K562 (cell line): ENCODE measurements around the gene TDRD12.

ENCODE experiments used
- ATF7 ChIP-seq: fragments of 450-650 bp; IDR thresholded peaks from 2 replicates; pipeline ENCODE4 v1.7.1; 2014; ENCODE audit warnings: mild to moderate bottlenecking, moderate library complexity
- CEBPB ChIP-seq: fragments of 450-650 bp; IDR thresholded peaks from 2 replicates; pipeline ENCODE4 v1.6.1; 2016; ENCODE audit warnings: missing genetic modification characterization, missing compliant biosample characterization
- E2F1 ChIP-seq: sonication (generic); formaldehyde crosslinking; IDR thresholded peaks from 2 replicates; pipeline ENCODE4 v1.8.1; 2023; ENCODE audit warnings: mild to moderate bottlenecking, missing genetic modification reagents, moderate library complexity
- ILK ChIP-seq: fragments of 450-650 bp; IDR thresholded peaks from 2 replicates; pipeline ENCODE4 v1.6.1; 2016; ENCODE audit warnings: missing genetic modification characterization, low read depth, mild to moderate bottlenecking, missing compliant biosample characterization, moderate library complexity, borderline replicate concordance
- NR2C1 ChIP-seq, 2 experiments: fragments of 450-650 bp; IDR thresholded peaks; 2 replicates each; pipeline ENCODE4 v1.6.1; 2017; ENCODE audit warnings: mild to moderate bottlenecking in 2 of 2, antibody characterized with exemption in 1 of 2, inconsistent platforms in 1 of 2, missing compliant biosample characterization in 1 of 2, missing genetic modification characterization in 1 of 2
- POLR2AphosphoS5 ChIP-seq: IDR thresholded peaks from 2 replicates; pipeline ENCODE4 v1.6.1; 2011; ENCODE audit warnings: mild to moderate bottlenecking, low read depth, low read length, moderate library complexity; ENCODE audit not compliant: control insufficient read depth, insufficient read depth
- SIN3A ChIP-seq, 2 experiments: fragments of 150-350 bp in 1 of 2; IDR thresholded peaks; 2 replicates each; pipeline ENCODE4 v1.6.1; 2011 to 2016; ENCODE audit warnings: borderline replicate concordance in 2 of 2, low read depth in 2 of 2, low read length in 2 of 2, mild to moderate bottlenecking in 2 of 2, moderate library complexity in 2 of 2; ENCODE audit not compliant: control insufficient read depth in 1 of 2
- SMAD3 ChIP-seq: fragments of 450-650 bp; formaldehyde crosslinking; conservative IDR thresholded peaks from 2 replicates; pipeline ENCODE4 v1.4.0; 2020; ENCODE audit warnings: mild to moderate bottlenecking
- ZNF436 ChIP-seq: fragments of 250-450, 450-650 bp; sonication (Bioruptor Pico); formaldehyde crosslinking; IDR thresholded peaks from 2 replicates; pipeline ENCODE4 v1.7.0; 2020; ENCODE audit warnings: mild to moderate bottlenecking
- ZNF655 ChIP-seq: fragments of 250-450 bp; sonication (Bioruptor Pico); IDR thresholded peaks from 2 replicates; pipeline ENCODE4 v1.5.0; 2021
- ZNF740 ChIP-seq, 3 experiments: fragments of 200-800 bp in 1 of 3; sonication (Bioruptor generic) in 1 of 3; sonication (generic) in 1 of 3; formaldehyde crosslinking in 1 of 3; IDR thresholded peaks; 2 replicates each; pipeline versions ENCODE4 v1.6.1 to v1.8.0; 2016 to 2022; ENCODE audit warnings: mild to moderate bottlenecking in 2 of 3, missing compliant biosample characterization in 2 of 3, missing genetic modification characterization in 2 of 3, missing genetic modification reagents in 1 of 3
- TF ChIP-seq, protein P1 (sequence below), 3 experiments: IDR thresholded peaks in 2 of 3; conservative IDR thresholded peaks in 1 of 3; 2 replicates each; pipeline ENCODE4 v1.5.1; 2011 to 2012; ENCODE audit warnings: low read length in 3 of 3, mild to moderate bottlenecking in 3 of 3, control low read depth in 2 of 3, improper control_type of control experiment in 1 of 3, inconsistent platforms in 1 of 3, low read depth in 1 of 3, mixed read lengths in 1 of 3, moderate library complexity in 1 of 3; ENCODE audit not compliant: insufficient read depth in 2 of 3
- TF ChIP-seq, protein P2 (sequence below): fragments of 450-650 bp; IDR thresholded peaks from 2 replicates; pipeline ENCODE4 v1.6.1; 2016
- TF ChIP-seq, protein P3 (sequence below): fragments of 450-650 bp; IDR thresholded peaks from 2 replicates; pipeline ENCODE4 v1.6.1; 2018; ENCODE audit not compliant: partially characterized antibody

- no peak for TF ChIP-seq CEBPB
- no peak for TF ChIP-seq ZNF655 (CRISPR knock-in tag)
- TF ChIP-seq, protein P1, sequence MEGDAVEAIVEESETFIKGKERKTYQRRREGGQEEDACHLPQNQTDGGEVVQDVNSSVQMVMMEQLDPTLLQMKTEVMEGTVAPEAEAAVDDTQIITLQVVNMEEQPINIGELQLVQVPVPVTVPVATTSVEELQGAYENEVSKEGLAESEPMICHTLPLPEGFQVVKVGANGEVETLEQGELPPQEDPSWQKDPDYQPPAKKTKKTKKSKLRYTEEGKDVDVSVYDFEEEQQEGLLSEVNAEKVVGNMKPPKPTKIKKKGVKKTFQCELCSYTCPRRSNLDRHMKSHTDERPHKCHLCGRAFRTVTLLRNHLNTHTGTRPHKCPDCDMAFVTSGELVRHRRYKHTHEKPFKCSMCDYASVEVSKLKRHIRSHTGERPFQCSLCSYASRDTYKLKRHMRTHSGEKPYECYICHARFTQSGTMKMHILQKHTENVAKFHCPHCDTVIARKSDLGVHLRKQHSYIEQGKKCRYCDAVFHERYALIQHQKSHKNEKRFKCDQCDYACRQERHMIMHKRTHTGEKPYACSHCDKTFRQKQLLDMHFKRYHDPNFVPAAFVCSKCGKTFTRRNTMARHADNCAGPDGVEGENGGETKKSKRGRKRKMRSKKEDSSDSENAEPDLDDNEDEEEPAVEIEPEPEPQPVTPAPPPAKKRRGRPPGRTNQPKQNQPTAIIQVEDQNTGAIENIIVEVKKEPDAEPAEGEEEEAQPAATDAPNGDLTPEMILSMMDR (IDR thresholded peaks at IDR 0.05 in 2 of 3, conservative IDR thresholded peaks at IDR 0.05 in 1 of 3; ENCODE audit: insufficient read depth in 2 of 3, low read depth in 1 of 3, low read length in 3 of 3) = no peak
- TF ChIP-seq, protein P2, sequence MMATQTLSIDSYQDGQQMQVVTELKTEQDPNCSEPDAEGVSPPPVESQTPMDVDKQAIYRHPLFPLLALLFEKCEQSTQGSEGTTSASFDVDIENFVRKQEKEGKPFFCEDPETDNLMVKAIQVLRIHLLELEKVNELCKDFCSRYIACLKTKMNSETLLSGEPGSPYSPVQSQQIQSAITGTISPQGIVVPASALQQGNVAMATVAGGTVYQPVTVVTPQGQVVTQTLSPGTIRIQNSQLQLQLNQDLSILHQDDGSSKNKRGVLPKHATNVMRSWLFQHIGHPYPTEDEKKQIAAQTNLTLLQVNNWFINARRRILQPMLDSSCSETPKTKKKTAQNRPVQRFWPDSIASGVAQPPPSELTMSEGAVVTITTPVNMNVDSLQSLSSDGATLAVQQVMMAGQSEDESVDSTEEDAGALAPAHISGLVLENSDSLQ = no peak
- no peak for TF ChIP-seq ILK (tag)
- no peak for TF ChIP-seq SIN3A (IDR thresholded peaks at IDR 0.05; ENCODE audit: borderline replicate concordance in 2 of 2, control insufficient read depth in 1 of 2, low read depth in 2 of 2, low read length in 2 of 2)
- no peak for TF ChIP-seq POLR2AphosphoS5
- TF ChIP-seq ZNF436 = no peak
- TF ChIP-seq, protein P3, sequence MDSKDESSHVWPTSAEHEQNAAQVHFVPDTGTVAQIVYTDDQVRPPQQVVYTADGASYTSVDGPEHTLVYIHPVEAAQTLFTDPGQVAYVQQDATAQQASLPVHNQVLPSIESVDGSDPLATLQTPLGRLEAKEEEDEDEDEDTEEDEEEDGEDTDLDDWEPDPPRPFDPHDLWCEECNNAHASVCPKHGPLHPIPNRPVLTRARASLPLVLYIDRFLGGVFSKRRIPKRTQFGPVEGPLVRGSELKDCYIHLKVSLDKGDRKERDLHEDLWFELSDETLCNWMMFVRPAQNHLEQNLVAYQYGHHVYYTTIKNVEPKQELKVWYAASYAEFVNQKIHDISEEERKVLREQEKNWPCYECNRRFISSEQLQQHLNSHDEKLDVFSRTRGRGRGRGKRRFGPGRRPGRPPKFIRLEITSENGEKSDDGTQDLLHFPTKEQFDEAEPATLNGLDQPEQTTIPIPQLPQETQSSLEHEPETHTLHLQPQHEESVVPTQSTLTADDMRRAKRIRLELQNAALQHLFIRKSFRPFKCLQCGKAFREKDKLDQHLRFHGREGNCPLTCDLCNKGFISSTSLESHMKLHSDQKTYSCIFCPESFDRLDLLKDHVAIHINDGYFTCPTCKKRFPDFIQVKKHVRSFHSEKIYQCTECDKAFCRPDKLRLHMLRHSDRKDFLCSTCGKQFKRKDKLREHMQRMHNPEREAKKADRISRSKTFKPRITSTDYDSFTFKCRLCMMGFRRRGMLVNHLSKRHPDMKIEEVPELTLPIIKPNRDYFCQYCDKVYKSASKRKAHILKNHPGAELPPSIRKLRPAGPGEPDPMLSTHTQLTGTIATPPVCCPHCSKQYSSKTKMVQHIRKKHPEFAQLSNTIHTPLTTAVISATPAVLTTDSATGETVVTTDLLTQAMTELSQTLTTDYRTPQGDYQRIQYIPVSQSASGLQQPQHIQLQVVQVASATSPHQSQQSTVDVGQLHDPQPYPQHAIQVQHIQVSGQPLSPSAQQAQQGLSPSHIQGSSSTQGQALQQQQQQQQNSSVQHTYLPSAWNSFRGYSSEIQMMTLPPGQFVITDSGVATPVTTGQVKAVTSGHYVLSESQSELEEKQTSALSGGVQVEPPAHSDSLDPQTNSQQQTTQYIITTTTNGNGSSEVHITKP = no peak
- no peak for TF ChIP-seq ZNF740 (CRISPR knock-in tag; IDR thresholded peaks at IDR 0.05)
- TF ChIP-seq ZNF740 (tag; IDR thresholded peaks at IDR 0.05) = no peak
- no peak for TF ChIP-seq NR2C1 (IDR thresholded peaks at IDR 0.05)
- no peak for TF ChIP-seq NR2C1 (tag; IDR thresholded peaks at IDR 0.05)
- TF ChIP-seq ATF7 = no peak
- no peak for TF ChIP-seq SMAD3 (CRISPR knock-in tag)
- no peak for TF ChIP-seq E2F1
Measured at GRCh38 chr19:32812571-32812970, 93.0 kb downstream of the TDRD12 start.
